T-cell (primary cell): ENCODE data around the gene CTBP1. TPM values are rescaled to one million over a fixed set of nuclear protein-coding genes. Genes with fewer than 3 reads are reported as not detected.

Experiments
- ATAC-seq, 4 experiments: fragments of 200-7000 bp in 3 of 4; fragments of 150-1000 bp in 1 of 4; cut with Tn5 transposase; replicated peaks in 1 of 4; 1 replicate in 3 of 4; 2 replicates in 1 of 4; pipeline ENCODE4 v1.10.0; 2021; ENCODE audit warnings: moderate library complexity in 3 of 4, mild to moderate bottlenecking in 2 of 4, moderate number of reproducible peaks in 1 of 4
- CTCF ChIA-PET, 2 donors: fragments of 300-600 bp; sonication (Branson Sonifier 250); formaldehyde crosslinking; loops; one replicate each; lab custom pipeline; 2022; ENCODE audit warnings: antibody characterized with exemption in 2 of 2; lab: Charles Lee
- POLR2A ChIA-PET, 2 donors: fragments of 300-600 bp; sonication (Branson Sonifier 250); formaldehyde crosslinking; loops; one replicate each; lab custom pipeline; 2022; ENCODE audit warnings: antibody characterized with exemption in 2 of 2; lab: Charles Lee
- DNase-seq, 35 experiments: peaks; one replicate each; pipeline versions ENCODE4 v3.0.0 to v3.0.0-alpha.2; 2013 to 2023
- H3K27ac ChIP-seq: one replicate; pipeline ENCODE4 v1.5.1; 2013; ENCODE audit warnings: low read length
- H3K27me3 ChIP-seq, 2 experiments: replicated peaks in 1 of 2; 1 replicate in 1 of 2; 2 replicates in 1 of 2; pipeline versions ENCODE4 v1.6.1 to v1.7.0; 2013; ENCODE audit warnings: low read length in 1 of 2, mixed read lengths in 1 of 2; ENCODE audit not compliant: control insufficient read depth in 2 of 2, insufficient read depth in 2 of 2; ENCODE audit errors: extremely low read depth in 1 of 2
- H3K36me3 ChIP-seq, 2 donors: 1 replicate in 1 of 2; 2 replicates in 1 of 2; pipeline versions ENCODE4 v1.6.1 to v1.7.0; 2013; ENCODE audit warnings: low read length in 1 of 2; ENCODE audit not compliant: control insufficient read depth in 2 of 2, insufficient read depth in 1 of 2; ENCODE audit errors: extremely low read depth in 1 of 2
- H3K4me1 ChIP-seq, 2 experiments: 1 replicate in 1 of 2; 2 replicates in 1 of 2; pipeline versions ENCODE4 v1.6.1 to v1.7.0; 2013; ENCODE audit warnings: low read length in 2 of 2, mixed read lengths in 1 of 2; ENCODE audit not compliant: insufficient read depth in 2 of 2, control insufficient read depth in 1 of 2; ENCODE audit errors: extremely low read depth in 1 of 2
- H3K4me3 ChIP-seq, 2 donors: 1 replicate in 1 of 2; 2 replicates in 1 of 2; pipeline versions ENCODE4 v1.5.1 to v1.7.0; 2013; ENCODE audit warnings: mild to moderate bottlenecking in 2 of 2, low read length in 1 of 2, moderate library complexity in 1 of 2; ENCODE audit not compliant: control insufficient read depth in 1 of 2; ENCODE audit errors: extremely low read depth in 1 of 2
- H3K9me3 ChIP-seq: 2 replicates; pipeline ENCODE4 v1.7.0; 2013
- H3K27ac Mint-ChIP-seq, 2 donors: one replicate each; pipeline ENCODE4 v1.8.0; 2020 to 2021; ENCODE audit warnings: mild to moderate bottlenecking in 2 of 2, mixed read lengths in 2 of 2
- H3K27me3 Mint-ChIP-seq, 2 donors: one replicate each; pipeline ENCODE4 v1.8.0; 2021 to 2022; ENCODE audit warnings: mixed read lengths in 2 of 2
- H3K36me3 Mint-ChIP-seq: one replicate; pipeline ENCODE4 v1.8.0; 2021; ENCODE audit warnings: mixed read lengths
- H3K4me1 Mint-ChIP-seq, 3 donors: one replicate each; pipeline ENCODE4 v1.8.0; 2020 to 2022; ENCODE audit warnings: mixed read lengths in 3 of 3, mild to moderate bottlenecking in 1 of 3
- H3K4me3 Mint-ChIP-seq, 3 donors: one replicate each; pipeline ENCODE4 v1.8.0; 2020 to 2022; ENCODE audit warnings: mild to moderate bottlenecking in 3 of 3, mixed read lengths in 3 of 3, moderate library complexity in 3 of 3
- H3K9me3 Mint-ChIP-seq, 3 donors: one replicate each; pipeline ENCODE4 v1.8.0; 2020 to 2022; ENCODE audit warnings: mixed read lengths in 3 of 3
- WGBS: methylation state at CpG from one replicate; pipeline ENCODE4 v1.1.5; 2013; ENCODE audit warnings: missing lambda C conversion rate; ENCODE audit not compliant: insufficient coverage; 5-methylcytosine and 5-hydroxymethylcytosine counted together
- total RNA-seq, 35 experiments: library from RNA in 6 of 35; stranded (reverse) in 6 of 35; fragments of 120-200 nt in 1 of 35; gene quantifications; one replicate each; pipeline versions ENCODE4 v1.2.1 to v1.2.4 and lab custom pipeline; 2013 to 2026

The CTBP1 gene
- total RNA-seq, 5 donors from 2014 or later (not counting 1 experiment from before 2014, with no cell fraction given), result 185 to 232 (median 207) TPM

- ATAC-seq (no peak), DNase-seq (no peak)
- Mint-ChIP-seq H3K9me3 (no peaks in the 10 kb centered on the region), H3K27ac (no peak overlapping the region), H3K4me1 (peaks cover 51 to 62% (median 54%) of the 10 kb centered on the region in 3 donors), H3K27me3 (no peaks in the 10 kb centered on the region), H3K4me3 (no peak overlapping the region), H3K36me3 (peaks cover 3% of the 10 kb centered on the region)
- H3K9me3 ChIP-seq, result no peaks in the 10 kb centered on the region
- WGBS, result 92% methylated on average over 24 of the region's 24 CpGs
- H3K27me3 ChIP-seq, result no peaks in the 10 kb centered on the region
- H3K36me3 ChIP-seq, result peaks cover 11 to 46% of the 10 kb centered on the region in 2 donors
- H3K27ac ChIP-seq, result no peak overlapping the region
- no peak overlapping the region for H3K4me3 ChIP-seq
- ChIA-PET POLR2A (no interaction called here), CTCF (no interaction called here)
- peaks cover 11 to 57% of the 10 kb centered on the region in 2 experiments for H3K4me1 ChIP-seq
Measured at GRCh38 chr4:1241936-1242505, 6.9 kb downstream of the CTBP1 start.

- Mint-ChIP-seq H3K4me3 (no peak overlapping the region), H3K9me3 (no peaks in the 10 kb centered on the region), H3K27ac (no peak overlapping the region), H3K27me3 (no peaks in the 10 kb centered on the region), H3K4me1 (peaks cover 46 to 57% (median 48%) of the 10 kb centered on the region in 3 donors), H3K36me3 (peaks cover 3% of the 10 kb centered on the region)
- H3K27ac ChIP-seq, result no peak overlapping the region
- H3K4me3 ChIP-seq, result no peak overlapping the region
- no peak for DNase-seq
- WGBS, result 95% methylated on average over 21 of the region's 21 CpGs
- no peaks in the 10 kb centered on the region for H3K9me3 ChIP-seq
- H3K4me1 ChIP-seq, result peaks cover 6 to 52% of the 10 kb centered on the region in 2 experiments
- ChIA-PET CTCF (no interaction called here), POLR2A (no interaction called here)
- peaks cover 11 to 47% of the 10 kb centered on the region in 2 donors for H3K36me3 ChIP-seq
- no peak for ATAC-seq
- H3K27me3 ChIP-seq, result no peaks in the 10 kb centered on the region
Measured at GRCh38 chr4:1241466-1241935, 7.4 kb downstream of the CTBP1 start.

- CTCF ChIA-PET, result no interaction called here
- Mint-ChIP-seq H3K27me3 (no peaks in the 10 kb centered on the region), H3K4me1 (peaks cover 40 to 51% (median 42%) of the 10 kb centered on the region in 3 donors), H3K27ac (no peak overlapping the region), H3K9me3 (no peaks in the 10 kb centered on the region), H3K36me3 (peaks cover 3% of the 10 kb centered on the region), H3K4me3 (no peak overlapping the region)
- WGBS, result 93% methylated on average over 37 of the region's 37 CpGs
- no peak for DNase-seq
- Histone ChIP-seq H3K36me3 (peaks cover 17 to 52% of the 10 kb centered on the region in 2 donors), H3K9me3 (no peaks in the 10 kb centered on the region), H3K27ac (no peak overlapping the region), H3K4me3 (no peak overlapping the region), H3K4me1 (peaks cover 1 to 46% of the 10 kb centered on the region in 2 experiments), H3K27me3 (no peaks in the 10 kb centered on the region)
- POLR2A ChIA-PET, result no interaction called here
- no peak for ATAC-seq
Measured at GRCh38 chr4:1240721-1241465, 8.0 kb downstream of the CTBP1 start.

GRCh38 chr4:1239950-1240307 lies 9.0 kb downstream of the CTBP1 start:
- Histone ChIP-seq H3K27me3 (no peaks in the 10 kb centered on the region), H3K4me1 (peaks cover 0 to 36% of the 10 kb centered on the region in 2 experiments), H3K27ac (no peak overlapping the region), H3K4me3 (no peak overlapping the region), H3K36me3 (peaks cover 22 to 62% of the 10 kb centered on the region in 2 donors), H3K9me3 (no peaks in the 10 kb centered on the region)
- CTCF ChIA-PET, result no interaction called here
- peaks cover 9% of the 10 kb centered on the region for H3K36me3 Mint-ChIP-seq
- ATAC-seq (no peak), DNase-seq (no peak)
- H3K4me3 Mint-ChIP-seq, result no peak overlapping the region
- WGBS, result 100% methylated on average over 5 of the region's 22 CpGs
- no peaks in the 10 kb centered on the region for H3K27me3 Mint-ChIP-seq
- no peak overlapping the region for H3K27ac Mint-ChIP-seq
- POLR2A ChIA-PET, result no interaction called here
- peaks cover 33 to 43% (median 33%) of the 10 kb centered on the region in 3 donors for H3K4me1 Mint-ChIP-seq
- H3K9me3 Mint-ChIP-seq, result no peaks in the 10 kb centered on the region

- Histone ChIP-seq H3K4me3 (no peak overlapping the region), H3K4me1 (peaks cover 0 to 30% of the 10 kb centered on the region in 2 experiments), H3K27ac (no peak overlapping the region), H3K27me3 (no peaks in the 10 kb centered on the region), H3K9me3 (no peaks in the 10 kb centered on the region), H3K36me3 (peaks cover 22 to 68% of the 10 kb centered on the region in 2 donors)
- ChIA-PET POLR2A (no interaction called here), CTCF (no interaction called here)
- 94% methylated on average over 39 of the region's 43 CpGs for WGBS
- Mint-ChIP-seq H3K27me3 (no peaks in the 10 kb centered on the region), H3K4me3 (no peak overlapping the region), H3K4me1 (peaks cover 27 to 37% (median 33%) of the 10 kb centered on the region in 3 donors), H3K9me3 (no peaks in the 10 kb centered on the region), H3K27ac (no peak overlapping the region), H3K36me3 (peaks cover 9% of the 10 kb centered on the region)
- DNase-seq (no peak), ATAC-seq (peak in 2 of 4 experiments; percentile 4 to 19)
Measured at GRCh38 chr4:1239141-1239949, 9.6 kb downstream of the CTBP1 start.

GRCh38 chr4:1238676-1239000 lies 10.3 kb downstream of the CTBP1 start:
- no peak overlapping the region for H3K27ac Mint-ChIP-seq
- no peak overlapping the region for H3K4me3 Mint-ChIP-seq
- H3K9me3 Mint-ChIP-seq, result no peaks in the 10 kb centered on the region
- no peaks in the 10 kb centered on the region for H3K27me3 Mint-ChIP-seq
- ChIA-PET CTCF (no interaction called here), POLR2A (no interaction called here)
- Histone ChIP-seq H3K9me3 (no peaks in the 10 kb centered on the region), H3K27me3 (no peaks in the 10 kb centered on the region), H3K27ac (no peak overlapping the region), H3K36me3 (peaks cover 22 to 68% of the 10 kb centered on the region in 2 donors), H3K4me1 (peaks cover 0 to 23% of the 10 kb centered on the region in 2 experiments), H3K4me3 (no peak overlapping the region)
- WGBS, result 97% methylated on average over 8 of the region's 12 CpGs
- ATAC-seq, result no peak
- peaks cover 10% of the 10 kb centered on the region for H3K36me3 Mint-ChIP-seq
- DNase-seq, result no peak
- H3K4me1 Mint-ChIP-seq, result peaks cover 22 to 30% (median 29%) of the 10 kb centered on the region in 3 donors
